ENCODE data around the gene IGF2R. TPM values are rescaled to one million over a fixed set of nuclear protein-coding genes. Genes with fewer than 3 reads are reported as not detected.
A peak's percentile ranks its signal among the peaks of the same experiment; 100 is the strongest.

IGF2R gene
- total RNA-seq, 1 experiment from 2014 or later, result 92.2 TPM

DNA sequence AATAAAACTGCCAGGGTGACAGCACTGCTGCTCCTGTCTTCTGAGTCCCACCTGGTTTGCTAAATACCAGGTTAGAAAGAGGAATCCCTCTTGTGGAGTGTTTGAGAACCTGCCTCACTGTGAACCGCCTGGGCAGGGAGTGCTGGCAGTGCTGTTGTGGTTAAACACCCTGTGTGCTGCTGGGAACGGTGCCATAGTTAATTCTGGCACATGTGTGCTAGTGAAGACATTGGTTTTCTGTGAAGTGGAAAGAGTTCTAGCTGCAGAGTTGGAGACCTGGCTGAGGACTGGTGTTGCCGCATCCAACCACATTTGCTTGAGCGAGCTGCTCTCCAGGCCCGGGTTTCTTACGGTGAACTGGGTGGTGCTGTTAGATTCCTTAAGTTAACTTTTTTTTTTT, 72.7 kb downstream of the IGF2R start:
- H3K9me3 ChIP-seq, result no peaks in the 10 kb centered on the region
- TF ChIP-seq, protein P1, sequence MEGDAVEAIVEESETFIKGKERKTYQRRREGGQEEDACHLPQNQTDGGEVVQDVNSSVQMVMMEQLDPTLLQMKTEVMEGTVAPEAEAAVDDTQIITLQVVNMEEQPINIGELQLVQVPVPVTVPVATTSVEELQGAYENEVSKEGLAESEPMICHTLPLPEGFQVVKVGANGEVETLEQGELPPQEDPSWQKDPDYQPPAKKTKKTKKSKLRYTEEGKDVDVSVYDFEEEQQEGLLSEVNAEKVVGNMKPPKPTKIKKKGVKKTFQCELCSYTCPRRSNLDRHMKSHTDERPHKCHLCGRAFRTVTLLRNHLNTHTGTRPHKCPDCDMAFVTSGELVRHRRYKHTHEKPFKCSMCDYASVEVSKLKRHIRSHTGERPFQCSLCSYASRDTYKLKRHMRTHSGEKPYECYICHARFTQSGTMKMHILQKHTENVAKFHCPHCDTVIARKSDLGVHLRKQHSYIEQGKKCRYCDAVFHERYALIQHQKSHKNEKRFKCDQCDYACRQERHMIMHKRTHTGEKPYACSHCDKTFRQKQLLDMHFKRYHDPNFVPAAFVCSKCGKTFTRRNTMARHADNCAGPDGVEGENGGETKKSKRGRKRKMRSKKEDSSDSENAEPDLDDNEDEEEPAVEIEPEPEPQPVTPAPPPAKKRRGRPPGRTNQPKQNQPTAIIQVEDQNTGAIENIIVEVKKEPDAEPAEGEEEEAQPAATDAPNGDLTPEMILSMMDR (IDR thresholded peaks at IDR 0.05; ENCODE audit: insufficient read depth in 1 of 2, low read depth in 1 of 2, low read length in 1 of 2, severe bottlenecking in 1 of 2, unreplicated experiment in 1 of 2), result no peak
- ChIA-PET CTCF (no interaction called here), POLR2A (interaction anchor here (0.6 kb wide), 1 partner anchor 314 kb away, joined by 4 read pairs; the partner anchor contains the start of gene WTAP)
- no peak overlapping the region for H3K4me3 Mint-ChIP-seq (ENCODE audit: unreplicated experiment)
- H3K4me1 ChIP-seq, result peaks cover 4% of the 10 kb centered on the region; the same call in 1 of the 2 replicates
- peaks cover 70% of the 10 kb centered on the region for H3K36me3 Mint-ChIP-seq (ENCODE audit: insufficient read depth, unreplicated experiment)
- peaks cover 3% of the 10 kb centered on the region; the same call in 1 of the 2 replicates for H3K36me3 ChIP-seq (ENCODE audit: control insufficient read depth, insufficient read depth, low read length)
- BruUV-seq (replicated peaks), result no TSS peak
- DNase-seq, result no peak
- no peaks in the 10 kb centered on the region for H3K9me3 Mint-ChIP-seq (ENCODE audit: unreplicated experiment)
- intact Hi-C loops (cut with micrococcal nuclease; ENCODE audit: unreplicated experiment), result loop anchor here (5.0 kb wide), 1 partner anchor 179 kb away; no protein-coding TSS in a partner anchor
- no peak overlapping the region for H3K4me3 ChIP-seq (ENCODE audit: low read depth, low read length)
- H3K27ac Mint-ChIP-seq (ENCODE audit: unreplicated experiment), result no peak overlapping the region
- peaks cover 6% of the 10 kb centered on the region for H3K4me1 Mint-ChIP-seq (ENCODE audit: low read depth, unreplicated experiment)
- H3K27me3 Mint-ChIP-seq (ENCODE audit: insufficient read depth, unreplicated experiment), result no peaks in the 10 kb centered on the region
- no peaks in the 10 kb centered on the region for H3K27me3 ChIP-seq (replicated peaks; ENCODE audit: control insufficient read depth, insufficient read depth, low read length)

DNA sequence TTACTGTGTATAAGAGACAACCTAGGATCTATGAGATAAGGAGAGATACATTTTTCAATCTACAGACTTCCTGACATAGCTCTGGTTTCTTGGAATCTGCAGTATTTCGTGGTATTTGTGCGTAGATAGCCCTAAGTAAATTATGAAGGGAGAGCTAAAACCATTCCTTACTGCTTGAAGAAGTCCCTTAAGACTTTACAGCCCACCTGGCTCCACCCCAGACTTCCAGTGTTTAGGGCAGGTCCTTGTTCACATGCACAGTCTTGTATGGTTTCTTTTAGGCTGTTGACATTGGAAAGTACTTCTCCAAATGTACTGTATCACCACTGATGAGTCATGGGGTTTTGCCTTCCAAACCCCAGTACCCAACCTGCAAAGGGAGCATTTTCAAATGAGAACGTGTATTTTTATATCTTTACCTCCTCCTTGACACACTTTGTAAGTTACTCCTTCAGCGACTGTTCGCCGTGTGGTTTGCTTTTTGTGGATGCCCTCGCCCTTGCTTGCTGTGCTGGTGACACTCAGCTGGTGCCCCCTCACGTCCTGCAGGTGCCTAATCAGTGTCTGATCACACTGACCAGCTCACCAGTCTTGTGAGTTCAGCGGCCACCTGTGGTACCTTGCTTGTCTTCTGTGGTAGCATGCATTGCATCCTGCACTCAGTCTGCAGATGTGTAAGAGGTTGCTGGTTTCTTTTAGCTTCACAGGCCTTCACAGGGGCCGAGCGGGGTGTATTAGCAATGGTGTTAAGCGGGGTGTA, 73.3 kb downstream of the IGF2R start:
- POLR2A ChIA-PET, result interaction anchor here (0.6 kb wide), 1 partner anchor 315 kb away, joined by 4 read pairs; the partner anchor contains the start of gene WTAP
- no peak overlapping the region for H3K4me3 Mint-ChIP-seq (ENCODE audit: unreplicated experiment)
- BruUV-seq (replicated peaks), result no TSS peak

DNA sequence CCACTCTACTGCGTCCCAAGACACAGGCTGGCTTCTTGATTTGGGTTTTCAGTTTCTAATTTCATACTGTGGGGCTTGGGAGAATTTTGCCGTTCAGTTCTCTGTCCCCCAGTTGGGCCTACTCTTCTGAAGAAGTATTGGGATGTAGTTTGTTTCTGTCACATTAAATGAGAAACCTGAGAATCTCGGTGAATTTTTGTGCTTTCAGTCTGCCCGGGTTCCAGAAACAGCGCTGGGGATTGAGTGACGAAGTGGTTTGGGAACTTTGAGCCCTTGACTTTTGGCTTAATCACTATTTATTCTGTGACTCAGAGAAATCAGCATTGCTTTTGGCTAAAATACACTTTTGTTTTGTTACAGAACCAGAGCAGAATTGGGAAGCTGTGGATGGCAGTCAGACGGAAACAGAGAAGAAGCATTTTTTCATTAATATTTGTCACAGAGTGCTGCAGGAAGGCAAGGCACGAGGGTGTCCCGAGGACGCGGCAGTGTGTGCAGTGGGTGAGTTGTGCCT, 74.0 kb downstream of the IGF2R start:
- peaks cover 4% of the 10 kb centered on the region; the same call in 1 of the 2 replicates for H3K4me1 ChIP-seq
- no peak overlapping the region for H3K4me3 ChIP-seq (ENCODE audit: low read depth, low read length)
- intact Hi-C loops (cut with micrococcal nuclease; ENCODE audit: unreplicated experiment), result loop anchor here (5.0 kb wide), 1 partner anchor 181 kb away; no protein-coding TSS in a partner anchor
- ChIA-PET POLR2A (no interaction called here), CTCF (no interaction called here)
- H3K36me3 ChIP-seq (ENCODE audit: control insufficient read depth, insufficient read depth, low read length), result peaks cover 3% of the 10 kb centered on the region; the same call in 1 of the 2 replicates
- DNase-seq, result no peak
- peak overlapping the region; percentile 7 for H3K27ac Mint-ChIP-seq (ENCODE audit: unreplicated experiment)
- no peaks in the 10 kb centered on the region for H3K9me3 ChIP-seq
- H3K36me3 Mint-ChIP-seq (ENCODE audit: insufficient read depth, unreplicated experiment), result peaks cover 71% of the 10 kb centered on the region
- no peaks in the 10 kb centered on the region for H3K27me3 ChIP-seq (replicated peaks; ENCODE audit: control insufficient read depth, insufficient read depth, low read length)
- H3K4me3 Mint-ChIP-seq (ENCODE audit: unreplicated experiment), result no peak overlapping the region
- H3K9me3 Mint-ChIP-seq (ENCODE audit: unreplicated experiment), result no peaks in the 10 kb centered on the region
- no peaks in the 10 kb centered on the region for H3K27me3 Mint-ChIP-seq (ENCODE audit: insufficient read depth, unreplicated experiment)
- no TSS peak for BruUV-seq (replicated peaks)
- H3K4me1 Mint-ChIP-seq (ENCODE audit: low read depth, unreplicated experiment), result peaks cover 6% of the 10 kb centered on the region
- TF ChIP-seq, protein P1 (IDR thresholded peaks at IDR 0.05; ENCODE audit: insufficient read depth in 1 of 2, low read depth in 1 of 2, low read length in 1 of 2, severe bottlenecking in 1 of 2, unreplicated experiment in 1 of 2), result no peak

More for the DNA sequence above, 73.3 kb downstream of the IGF2R start:
- peaks cover 3% of the 10 kb centered on the region; the same call in 1 of the 2 replicates for H3K36me3 ChIP-seq (ENCODE audit: control insufficient read depth, insufficient read depth, low read length)
- CTCF ChIA-PET, result no interaction called here
- no peaks in the 10 kb centered on the region for H3K9me3 Mint-ChIP-seq (ENCODE audit: unreplicated experiment)
- no peak for DNase-seq
- H3K4me1 Mint-ChIP-seq (ENCODE audit: low read depth, unreplicated experiment), result peaks cover 6% of the 10 kb centered on the region
- peaks cover 73% of the 10 kb centered on the region for H3K36me3 Mint-ChIP-seq (ENCODE audit: insufficient read depth, unreplicated experiment)
- no peaks in the 10 kb centered on the region for H3K27me3 ChIP-seq (replicated peaks; ENCODE audit: control insufficient read depth, insufficient read depth, low read length)
- intact Hi-C loops (cut with micrococcal nuclease; ENCODE audit: unreplicated experiment), result loop anchor here (5.0 kb wide), 1 partner anchor 180 kb away; no protein-coding TSS in a partner anchor
- H3K4me3 ChIP-seq (ENCODE audit: low read depth, low read length), result no peak overlapping the region
- TF ChIP-seq, protein P1 (IDR thresholded peaks at IDR 0.05; ENCODE audit: insufficient read depth in 1 of 2, low read depth in 1 of 2, low read length in 1 of 2, severe bottlenecking in 1 of 2, unreplicated experiment in 1 of 2), result no peak
- H3K27me3 Mint-ChIP-seq (ENCODE audit: insufficient read depth, unreplicated experiment), result no peaks in the 10 kb centered on the region
- no peak overlapping the region for H3K27ac Mint-ChIP-seq (ENCODE audit: unreplicated experiment)
- peaks cover 4% of the 10 kb centered on the region; the same call in 1 of the 2 replicates for H3K4me1 ChIP-seq
- H3K9me3 ChIP-seq, result no peaks in the 10 kb centered on the region
